Measurements from ENCODE around the gene MYO5A.

GRCh38 chr15:52440414-52440813 lies 88.3 kb downstream of the MYO5A start:
- TF ChIP-seq GATA3 (IDR thresholded peaks at IDR 0.05; ENCODE audit: low read depth, low read length) (no peak), GATA2 (IDR thresholded peaks at IDR 0.05; ENCODE audit: low read depth, low read length) (no peak)
